PFSK-1 (cell line): Measurements from ENCODE around the gene SUCLG2.

ENCODE experiments used
- FOXP2 ChIP-seq: optimal IDR thresholded peaks from 2 replicates; pipeline ENCODE3; 2011; ENCODE audit warnings: borderline replicate concordance, control low read depth, inconsistent platforms; ENCODE audit not compliant: insufficient read depth; ENCODE audit errors: extremely low read length, extremely low read depth
- POLR2AphosphoS5 ChIP-seq: IDR thresholded peaks from 2 replicates; pipeline ENCODE4 v1.6.1; 2012; ENCODE audit warnings: low read depth, mild to moderate bottlenecking, control low read depth, low read length, moderate library complexity
- SIN3A ChIP-seq: IDR thresholded peaks from 2 replicates; pipeline ENCODE4 v1.6.1; 2012; ENCODE audit warnings: mild to moderate bottlenecking, low read length, moderate library complexity, borderline replicate concordance; ENCODE audit not compliant: insufficient read depth
- TAF1 ChIP-seq: IDR thresholded peaks from 2 replicates; pipeline ENCODE4 v1.6.1; 2012; ENCODE audit warnings: low read length, control low read depth, borderline replicate concordance; ENCODE audit not compliant: insufficient read depth
- TF ChIP-seq, protein P1 (sequence below), 2 experiments: IDR thresholded peaks; 2 replicates each; pipeline versions ENCODE4 v1.6.1 to v1.8.0; 2011 to 2012; ENCODE audit warnings: low read depth in 2 of 2, low read length in 2 of 2, control low read depth in 1 of 2, inconsistent platforms in 1 of 2, mild to moderate bottlenecking in 1 of 2, moderate library complexity in 1 of 2; ENCODE audit not compliant: insufficient read depth in 1 of 2

DNA sequence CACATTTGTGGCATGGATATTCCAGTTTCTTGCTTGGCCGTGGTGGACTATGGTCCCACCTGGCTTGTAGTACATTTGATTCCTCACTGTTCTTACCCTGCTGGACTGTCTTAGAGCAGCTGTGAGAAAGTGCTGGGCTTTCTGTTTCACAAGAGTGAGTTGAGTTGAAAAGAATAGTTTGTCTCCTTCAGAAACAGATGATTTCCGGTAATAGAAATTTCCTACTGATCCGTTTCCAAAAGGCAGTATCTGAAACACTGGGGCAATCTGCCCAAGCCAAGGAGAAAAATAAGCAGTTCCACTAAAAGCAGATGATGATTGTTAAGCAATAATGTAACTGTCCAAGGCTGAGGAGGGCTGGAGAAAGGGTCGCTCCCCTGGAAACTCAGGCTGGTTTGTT is 96.0 kb downstream of the SUCLG2 start:
- TF ChIP-seq TAF1 (no peak), POLR2AphosphoS5 (no peak), SIN3A (no peak), FOXP2 (no peak)
- TF ChIP-seq, protein P1, sequence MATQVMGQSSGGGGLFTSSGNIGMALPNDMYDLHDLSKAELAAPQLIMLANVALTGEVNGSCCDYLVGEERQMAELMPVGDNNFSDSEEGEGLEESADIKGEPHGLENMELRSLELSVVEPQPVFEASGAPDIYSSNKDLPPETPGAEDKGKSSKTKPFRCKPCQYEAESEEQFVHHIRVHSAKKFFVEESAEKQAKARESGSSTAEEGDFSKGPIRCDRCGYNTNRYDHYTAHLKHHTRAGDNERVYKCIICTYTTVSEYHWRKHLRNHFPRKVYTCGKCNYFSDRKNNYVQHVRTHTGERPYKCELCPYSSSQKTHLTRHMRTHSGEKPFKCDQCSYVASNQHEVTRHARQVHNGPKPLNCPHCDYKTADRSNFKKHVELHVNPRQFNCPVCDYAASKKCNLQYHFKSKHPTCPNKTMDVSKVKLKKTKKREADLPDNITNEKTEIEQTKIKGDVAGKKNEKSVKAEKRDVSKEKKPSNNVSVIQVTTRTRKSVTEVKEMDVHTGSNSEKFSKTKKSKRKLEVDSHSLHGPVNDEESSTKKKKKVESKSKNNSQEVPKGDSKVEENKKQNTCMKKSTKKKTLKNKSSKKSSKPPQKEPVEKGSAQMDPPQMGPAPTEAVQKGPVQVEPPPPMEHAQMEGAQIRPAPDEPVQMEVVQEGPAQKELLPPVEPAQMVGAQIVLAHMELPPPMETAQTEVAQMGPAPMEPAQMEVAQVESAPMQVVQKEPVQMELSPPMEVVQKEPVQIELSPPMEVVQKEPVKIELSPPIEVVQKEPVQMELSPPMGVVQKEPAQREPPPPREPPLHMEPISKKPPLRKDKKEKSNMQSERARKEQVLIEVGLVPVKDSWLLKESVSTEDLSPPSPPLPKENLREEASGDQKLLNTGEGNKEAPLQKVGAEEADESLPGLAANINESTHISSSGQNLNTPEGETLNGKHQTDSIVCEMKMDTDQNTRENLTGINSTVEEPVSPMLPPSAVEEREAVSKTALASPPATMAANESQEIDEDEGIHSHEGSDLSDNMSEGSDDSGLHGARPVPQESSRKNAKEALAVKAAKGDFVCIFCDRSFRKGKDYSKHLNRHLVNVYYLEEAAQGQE (IDR thresholded peaks at IDR 0.05; ENCODE audit: insufficient read depth in 1 of 2, low read depth in 2 of 2, low read length in 2 of 2): no peak
